Measurements from ENCODE around the gene NPAS3. TPM values are rescaled to one million over a fixed set of nuclear protein-coding genes. Genes with fewer than 3 reads are reported as not detected.

Gene NPAS3
- total and polyA plus RNA-seq, 2 of the 8 experiments (the other 6 are each of a cell fraction or from before 2014, with no cell fraction given) = 0.11 to 0.60 TPM

- Histone ChIP-seq H2BK20ac (ENCODE audit: low read length) (no peak overlapping the region), H4K5ac (ENCODE audit: insufficient read length, low read depth, low read length) (no peak overlapping the region), H3K9ac (replicated peaks in 1 of 4; ENCODE audit: extremely low read depth in 1 of 4, low read depth in 3 of 4, low read length in 3 of 4) (no peak overlapping the region), H2BK15ac (ENCODE audit: low read length) (no peak overlapping the region), H3K4me2 (ENCODE audit: insufficient read depth in 1 of 2, low read depth in 2 of 2, low read length in 2 of 2) (no peak overlapping the region), H2AK5ac (ENCODE audit: low read depth, low read length) (no peak overlapping the region), H3K27ac (ENCODE audit: low read depth, low read length) (no peak overlapping the region), H3K56ac (replicated peaks; ENCODE audit: insufficient read length, low read depth, low read length) (no peak overlapping the region), H4K91ac (replicated peaks; ENCODE audit: insufficient read length, low read length) (peak overlapping the region; percentile 51), H2AFZ (ENCODE audit: low read length) (no peak overlapping the region), H3K4me3 (ENCODE audit: extremely low read depth in 1 of 4, insufficient read depth in 2 of 4, low read depth in 3 of 4, low read length in 4 of 4) (no peak overlapping the region), H3K79me2 (ENCODE audit: control insufficient read depth in 1 of 2, insufficient read depth in 2 of 2, low read length in 2 of 2) (no peaks in the 10 kb centered on the region), H3K23me2 (ENCODE audit: low read depth, low read length) (peaks cover 3% of the 10 kb centered on the region; the same call in 1 of the 2 replicates), H4K8ac (ENCODE audit: extremely low read depth, insufficient read depth, low read length) (peak overlapping the region; percentile 35; the same call in 1 of the 2 replicates), H3K18ac (ENCODE audit: extremely low read depth, low read length) (no peak overlapping the region), H2BK120ac (replicated peaks; ENCODE audit: low read depth, low read length) (no peak overlapping the region), H3K14ac (ENCODE audit: insufficient read length) (no peak overlapping the region), H2BK12ac (ENCODE audit: low read depth, low read length) (no peak overlapping the region), H3K27me3 (replicated peaks in 1 of 4; ENCODE audit: control insufficient read depth in 3 of 4, extremely low read depth in 1 of 4, insufficient read depth in 3 of 4, low read length in 3 of 4) (no peaks in the 10 kb centered on the region), H4K20me1 (replicated peaks in 1 of 2; ENCODE audit: control insufficient read depth in 1 of 2, insufficient read depth in 2 of 2, low read length in 2 of 2) (no peaks in the 10 kb centered on the region), H3K23ac (ENCODE audit: insufficient read length) (no peak overlapping the region), H3K79me1 (ENCODE audit: low read depth, low read length) (no peaks in the 10 kb centered on the region), H3K9me3 (ENCODE audit: insufficient read depth in 2 of 2, low read depth in 1 of 2, low read length in 1 of 2) (no peaks in the 10 kb centered on the region), H3K36me3 (ENCODE audit: control insufficient read depth in 2 of 4, insufficient read depth in 4 of 4, low read length in 3 of 4) (no peaks in the 10 kb centered on the region), H3K4me1 (replicated peaks in 1 of 4; ENCODE audit: control insufficient read depth in 3 of 4, insufficient read depth in 4 of 4, low read length in 3 of 4) (peaks cover 0 to 6% (median 0%) of the 10 kb centered on the region in 4 experiments; a peak in 2 of 7 replicates), H2BK5ac (ENCODE audit: low read depth, low read length) (no peak overlapping the region), H3K4ac (replicated peaks; ENCODE audit: insufficient read length, low read depth, low read length) (no peak overlapping the region)
- ChIA-PET CTCF (ENCODE audit: partially characterized antibody) (no interaction called here), POLR2A (ENCODE audit: partially characterized antibody) (no interaction called here)
- WGBS, 2 experiments (ENCODE audit: extremely low coverage in 1 of 2, insufficient coverage in 1 of 2, insufficient read length in 1 of 2, insufficient replicate concordance in 2 of 2, low coverage in 1 of 2, low lambda C conversion rate in 2 of 2, missing lambda C conversion rate in 1 of 2) = 95% methylated on average over 41 of the region's 100 CpGs; no CpG with 5 or more reads in 1 of the 2 experiments
- DNase-seq (ENCODE audit: low read depth in 1 of 2, low spot score in 2 of 2) = no peak
- FAIRE-seq = no peak
- TF ChIP-seq TAF7 (optimal IDR thresholded peaks at IDR 0.05; ENCODE audit: borderline replicate concordance, low read depth, low read length) (no peak), SIX5 (IDR thresholded peaks at IDR 0.05; ENCODE audit: low read depth, low read length) (no peak), RFX5 (IDR thresholded peaks at IDR 0.05; ENCODE audit: borderline replicate concordance, low read depth, low read length) (no peak), HDAC6 (IDR thresholded peaks at IDR 0.05; ENCODE audit: low read depth, low read length) (no peak), BACH1 (IDR thresholded peaks at IDR 0.05; ENCODE audit: low read length) (no peak), SP4 (IDR thresholded peaks at IDR 0.05; ENCODE audit: low read length) (no peak), TCF12 (IDR thresholded peaks at IDR 0.05; ENCODE audit: low read depth, low read length) (no peak), YY1 (IDR thresholded peaks at IDR 0.05; ENCODE audit: low read depth, low read length) (no peak), SIN3A (conservative IDR thresholded peaks at IDR 0.05 in 1 of 2, IDR thresholded peaks at IDR 0.05 in 1 of 2; ENCODE audit: low read depth in 1 of 2, low read length in 2 of 2) (no peak), CBX5 (IDR thresholded peaks at IDR 0.05; ENCODE audit: low read depth, low read length) (no peak)
- TF ChIP-seq, protein P1, sequence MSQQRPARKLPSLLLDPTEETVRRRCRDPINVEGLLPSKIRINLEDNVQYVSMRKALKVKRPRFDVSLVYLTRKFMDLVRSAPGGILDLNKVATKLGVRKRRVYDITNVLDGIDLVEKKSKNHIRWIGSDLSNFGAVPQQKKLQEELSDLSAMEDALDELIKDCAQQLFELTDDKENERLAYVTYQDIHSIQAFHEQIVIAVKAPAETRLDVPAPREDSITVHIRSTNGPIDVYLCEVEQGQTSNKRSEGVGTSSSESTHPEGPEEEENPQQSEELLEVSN (IDR thresholded peaks at IDR 0.05) = no peak
- TF ChIP-seq, protein P2, sequence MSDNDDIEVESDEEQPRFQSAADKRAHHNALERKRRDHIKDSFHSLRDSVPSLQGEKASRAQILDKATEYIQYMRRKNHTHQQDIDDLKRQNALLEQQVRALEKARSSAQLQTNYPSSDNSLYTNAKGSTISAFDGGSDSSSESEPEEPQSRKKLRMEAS (IDR thresholded peaks at IDR 0.05) = no peak
Observed at GRCh38 chr14:33799705-33800570, 861.3 kb downstream of the NPAS3 start.

Data from H1 (cell line).